ENCODE results near the gene GNAI2.

DNA sequence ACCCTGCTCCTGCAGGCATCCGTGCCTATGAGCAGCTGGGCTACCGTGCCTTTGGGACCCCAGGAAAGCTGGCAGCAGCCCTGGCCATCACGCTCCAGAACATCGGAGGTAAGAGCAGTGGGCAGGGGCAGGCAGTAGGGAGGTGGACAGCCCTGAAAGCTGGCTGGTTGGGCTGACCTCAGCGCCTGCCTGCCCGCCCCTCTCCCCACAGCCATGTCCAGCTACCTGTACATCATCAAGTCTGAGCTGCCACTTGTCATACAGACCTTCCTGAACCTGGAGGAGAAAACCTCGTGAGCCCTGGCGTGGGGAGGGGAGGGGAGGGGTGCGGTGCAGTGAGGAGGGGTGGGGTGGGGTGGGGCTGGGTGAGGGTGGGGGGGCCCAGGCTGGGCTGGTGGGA is 20.5 kb upstream of the GNAI2 start:
- TF ChIP-seq, protein P1, sequence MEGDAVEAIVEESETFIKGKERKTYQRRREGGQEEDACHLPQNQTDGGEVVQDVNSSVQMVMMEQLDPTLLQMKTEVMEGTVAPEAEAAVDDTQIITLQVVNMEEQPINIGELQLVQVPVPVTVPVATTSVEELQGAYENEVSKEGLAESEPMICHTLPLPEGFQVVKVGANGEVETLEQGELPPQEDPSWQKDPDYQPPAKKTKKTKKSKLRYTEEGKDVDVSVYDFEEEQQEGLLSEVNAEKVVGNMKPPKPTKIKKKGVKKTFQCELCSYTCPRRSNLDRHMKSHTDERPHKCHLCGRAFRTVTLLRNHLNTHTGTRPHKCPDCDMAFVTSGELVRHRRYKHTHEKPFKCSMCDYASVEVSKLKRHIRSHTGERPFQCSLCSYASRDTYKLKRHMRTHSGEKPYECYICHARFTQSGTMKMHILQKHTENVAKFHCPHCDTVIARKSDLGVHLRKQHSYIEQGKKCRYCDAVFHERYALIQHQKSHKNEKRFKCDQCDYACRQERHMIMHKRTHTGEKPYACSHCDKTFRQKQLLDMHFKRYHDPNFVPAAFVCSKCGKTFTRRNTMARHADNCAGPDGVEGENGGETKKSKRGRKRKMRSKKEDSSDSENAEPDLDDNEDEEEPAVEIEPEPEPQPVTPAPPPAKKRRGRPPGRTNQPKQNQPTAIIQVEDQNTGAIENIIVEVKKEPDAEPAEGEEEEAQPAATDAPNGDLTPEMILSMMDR (conservative IDR thresholded peaks at IDR 0.05; ENCODE audit: low read length), result no peak
- TF ChIP-seq EZH2phosphoT487 (IDR thresholded peaks at IDR 0.05; ENCODE audit: borderline replicate concordance), result no peak
